ENCODE measurements around the gene CXXC5.

The CXXC5 gene

DNA sequence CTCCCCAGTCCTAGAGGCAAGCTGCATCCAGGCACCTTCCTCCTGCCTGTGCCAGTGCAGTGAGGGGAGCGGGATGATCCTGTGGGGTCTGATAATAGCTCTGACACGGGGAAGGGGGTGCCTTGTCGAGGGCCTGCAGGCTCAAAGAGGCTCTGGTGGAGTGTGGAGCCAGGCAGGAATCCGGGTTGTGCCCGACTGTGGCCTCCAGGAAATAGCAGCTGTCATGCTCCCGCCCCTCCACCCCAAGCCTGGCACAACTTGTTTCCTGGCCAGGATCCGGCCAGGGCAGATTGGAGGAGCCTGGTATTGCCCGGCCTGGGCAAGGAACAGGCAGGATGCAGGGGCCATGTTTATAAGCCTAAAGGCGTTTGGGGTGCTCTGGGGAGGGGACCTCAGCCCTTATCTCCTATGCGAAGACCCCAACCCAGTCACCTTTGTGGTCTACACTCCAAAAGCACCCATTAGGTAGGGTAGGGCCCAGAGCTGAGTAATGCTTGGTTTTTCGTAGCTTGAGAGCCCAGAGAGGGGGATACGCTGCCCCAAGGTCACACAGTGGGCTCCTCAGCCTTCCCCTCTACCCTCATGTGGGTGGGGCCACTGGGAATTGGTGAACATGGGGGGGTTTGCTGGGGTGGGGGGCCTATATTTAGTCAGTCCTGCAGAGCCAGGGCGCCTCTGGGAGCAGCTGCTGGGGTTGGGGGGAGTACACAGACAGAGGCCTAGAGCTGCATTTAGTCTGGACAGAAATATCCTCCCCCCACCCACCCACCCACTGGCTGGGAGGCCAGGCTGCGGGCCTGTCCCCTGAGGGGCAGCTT lies 12.2 kb downstream of the CXXC5 start:
- TF ChIP-seq, protein P1, sequence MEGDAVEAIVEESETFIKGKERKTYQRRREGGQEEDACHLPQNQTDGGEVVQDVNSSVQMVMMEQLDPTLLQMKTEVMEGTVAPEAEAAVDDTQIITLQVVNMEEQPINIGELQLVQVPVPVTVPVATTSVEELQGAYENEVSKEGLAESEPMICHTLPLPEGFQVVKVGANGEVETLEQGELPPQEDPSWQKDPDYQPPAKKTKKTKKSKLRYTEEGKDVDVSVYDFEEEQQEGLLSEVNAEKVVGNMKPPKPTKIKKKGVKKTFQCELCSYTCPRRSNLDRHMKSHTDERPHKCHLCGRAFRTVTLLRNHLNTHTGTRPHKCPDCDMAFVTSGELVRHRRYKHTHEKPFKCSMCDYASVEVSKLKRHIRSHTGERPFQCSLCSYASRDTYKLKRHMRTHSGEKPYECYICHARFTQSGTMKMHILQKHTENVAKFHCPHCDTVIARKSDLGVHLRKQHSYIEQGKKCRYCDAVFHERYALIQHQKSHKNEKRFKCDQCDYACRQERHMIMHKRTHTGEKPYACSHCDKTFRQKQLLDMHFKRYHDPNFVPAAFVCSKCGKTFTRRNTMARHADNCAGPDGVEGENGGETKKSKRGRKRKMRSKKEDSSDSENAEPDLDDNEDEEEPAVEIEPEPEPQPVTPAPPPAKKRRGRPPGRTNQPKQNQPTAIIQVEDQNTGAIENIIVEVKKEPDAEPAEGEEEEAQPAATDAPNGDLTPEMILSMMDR (conservative IDR thresholded peaks at IDR 0.05; ENCODE audit: low read depth, low read length) = no peak
- Histone ChIP-seq H3K79me2 (ENCODE audit: insufficient read depth, low read depth) (peaks cover 96% of the 10 kb centered on the region), H4K20me1 (ENCODE audit: insufficient read depth) (peaks cover 42% of the 10 kb centered on the region; the same call in 1 of the 2 replicates), H3K4me3 (IDR thresholded peaks at IDR 0.05; ENCODE audit: insufficient read depth, low read depth, low read length) (no peak overlapping the region), H3K4me2 (no peak overlapping the region), H3K4me1 (ENCODE audit: low read depth, poor library complexity, severe bottlenecking) (peaks cover 58% of the 10 kb centered on the region), H3K27me3 (ENCODE audit: insufficient read depth, low read depth) (no peaks in the 10 kb centered on the region), H3K27ac (no peak overlapping the region), H3K9ac (no peak overlapping the region), H2AFZ (ENCODE audit: low read depth) (no peak overlapping the region), H3K36me3 (ENCODE audit: insufficient read depth) (no peaks in the 10 kb centered on the region)

DNA sequence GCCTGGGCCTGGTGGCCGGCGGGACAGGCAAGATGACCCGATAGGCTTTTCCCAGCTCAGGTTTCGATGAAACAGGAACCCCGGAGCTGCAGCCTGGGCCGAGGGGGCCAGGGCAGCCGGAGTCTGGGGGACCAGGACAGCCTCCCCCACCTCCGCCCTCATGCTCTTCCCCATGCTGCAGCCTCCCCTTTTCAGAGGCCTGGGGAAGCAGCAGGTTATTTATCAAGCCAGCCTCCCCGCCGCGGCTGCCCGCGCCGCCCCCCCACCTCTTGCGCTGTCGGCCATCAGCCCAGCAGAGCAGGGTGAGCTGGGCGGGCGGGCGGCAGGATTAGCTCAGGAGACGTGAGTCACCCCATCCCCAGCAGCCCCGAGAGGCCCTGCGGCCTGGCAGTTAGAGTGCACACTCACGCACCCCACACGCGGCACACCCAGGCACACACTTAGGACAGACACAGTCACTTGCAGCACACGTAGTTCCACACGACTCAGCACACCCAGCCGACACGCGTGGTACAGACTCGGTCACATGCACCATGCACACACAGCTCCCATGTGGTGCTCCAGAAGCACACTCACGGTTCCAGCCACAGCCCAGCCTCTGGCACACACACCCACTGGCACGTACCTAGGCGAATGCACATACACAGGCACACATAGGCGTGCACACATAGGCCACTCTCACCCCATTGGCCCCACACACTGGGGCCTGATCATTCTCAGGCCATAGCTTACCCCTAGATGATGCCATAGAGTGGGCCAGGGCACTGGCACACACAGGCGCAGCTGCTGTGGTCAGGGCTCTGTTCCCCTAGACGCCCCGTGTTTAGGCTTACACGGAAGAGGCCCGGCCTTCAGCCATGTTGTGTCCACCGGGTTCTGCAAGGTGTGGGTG lies 13.0 kb downstream of the CXXC5 start:
- Histone ChIP-seq H3K36me3 (ENCODE audit: insufficient read depth) (no peaks in the 10 kb centered on the region), H3K4me2 (no peak overlapping the region), H2AFZ (ENCODE audit: low read depth) (no peak overlapping the region), H3K4me1 (ENCODE audit: low read depth, poor library complexity, severe bottlenecking) (peaks cover 66% of the 10 kb centered on the region), H4K20me1 (ENCODE audit: insufficient read depth) (peaks cover 35% of the 10 kb centered on the region; the same call in 1 of the 2 replicates), H3K27ac (no peak overlapping the region; the same call in 1 of the 2 replicates), H3K27me3 (ENCODE audit: insufficient read depth, low read depth) (no peaks in the 10 kb centered on the region), H3K79me2 (ENCODE audit: insufficient read depth, low read depth) (peaks cover 96% of the 10 kb centered on the region), H3K9ac (no peak overlapping the region), H3K4me3 (IDR thresholded peaks at IDR 0.05; ENCODE audit: insufficient read depth, low read depth, low read length) (no peak overlapping the region)
- TF ChIP-seq, protein P1 (conservative IDR thresholded peaks at IDR 0.05; ENCODE audit: low read depth, low read length) = no peak

DNA sequence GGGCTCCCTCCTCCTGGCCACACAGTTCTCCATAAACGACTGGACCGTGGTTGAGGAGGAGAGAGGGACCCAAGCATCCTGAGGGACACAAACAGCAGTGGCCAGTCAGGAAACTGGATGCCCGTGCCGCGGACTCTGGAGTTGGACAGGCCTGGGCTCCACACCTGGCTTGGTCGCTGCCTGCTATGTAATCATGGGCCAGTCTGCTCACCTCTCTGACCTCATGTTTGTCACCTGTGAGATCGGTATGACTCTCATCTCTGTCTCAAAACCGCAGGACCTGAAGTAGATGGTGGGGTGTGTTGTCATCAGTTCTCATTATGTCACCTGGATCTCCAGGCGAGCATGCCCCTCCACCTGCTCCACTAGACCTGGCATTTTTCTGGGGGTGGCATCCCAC lies 14.5 kb downstream of the CXXC5 start:
- no peaks in the 10 kb centered on the region for H3K27me3 ChIP-seq (ENCODE audit: insufficient read depth, low read depth)
- no peak overlapping the region for H3K4me3 ChIP-seq (IDR thresholded peaks at IDR 0.05; ENCODE audit: insufficient read depth, low read depth, low read length)
- H3K4me1 ChIP-seq (ENCODE audit: low read depth, poor library complexity, severe bottlenecking) = peaks cover 67% of the 10 kb centered on the region
- TF ChIP-seq, protein P1 (conservative IDR thresholded peaks at IDR 0.05; ENCODE audit: low read depth, low read length) = no peak
- H3K9ac ChIP-seq = no peak overlapping the region
- peaks cover 96% of the 10 kb centered on the region for H3K79me2 ChIP-seq (ENCODE audit: insufficient read depth, low read depth)
- no peak overlapping the region for H3K4me2 ChIP-seq
- H3K36me3 ChIP-seq (ENCODE audit: insufficient read depth) = no peaks in the 10 kb centered on the region
- H2AFZ ChIP-seq (ENCODE audit: low read depth) = no peak overlapping the region
- H4K20me1 ChIP-seq (ENCODE audit: insufficient read depth) = peaks cover 23% of the 10 kb centered on the region; the same call in 1 of the 2 replicates
- no peak overlapping the region for H3K27ac ChIP-seq

DNA sequence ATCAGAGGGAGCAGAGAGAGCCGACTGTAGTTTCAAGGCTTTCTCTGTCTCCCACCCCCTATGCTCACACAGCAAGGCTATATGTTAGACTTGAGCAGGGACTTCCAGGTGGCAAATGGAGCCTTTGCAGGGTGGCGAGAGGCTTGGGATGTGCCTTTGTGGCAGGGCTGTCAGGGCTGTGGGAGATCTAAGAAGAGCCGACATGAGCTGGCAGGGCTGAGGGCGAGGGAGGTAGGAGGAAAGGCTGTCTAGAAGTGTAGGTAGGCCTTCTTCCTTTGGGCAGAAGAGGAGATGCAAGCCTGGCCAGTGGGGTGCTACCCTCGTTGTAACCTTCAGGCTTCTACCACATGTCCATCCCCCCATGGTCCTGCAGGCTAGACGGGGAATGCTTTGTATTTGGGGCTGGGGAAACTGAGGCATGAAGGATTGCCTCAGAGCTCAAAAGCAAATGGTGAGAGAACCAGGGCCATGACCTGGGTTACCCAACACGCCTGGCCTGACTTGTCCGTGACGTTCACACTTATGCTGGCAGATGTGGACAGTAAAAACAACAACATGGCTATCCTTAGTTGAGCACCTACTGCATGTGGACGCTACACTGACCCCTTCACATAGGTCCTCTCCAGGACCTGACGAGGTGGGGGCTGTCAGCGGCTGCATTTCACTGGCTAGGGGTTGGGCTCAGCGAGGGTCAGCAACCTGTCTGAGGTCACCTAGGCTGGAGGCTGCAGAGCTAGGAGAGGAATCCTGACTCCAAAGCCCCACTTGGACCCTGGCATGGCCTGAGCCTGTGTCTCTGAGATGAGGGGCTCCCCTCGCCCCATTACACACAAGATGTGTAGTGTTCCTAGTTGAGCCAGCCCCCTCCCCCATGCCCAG lies 15.3 kb downstream of the CXXC5 start:
- no peaks in the 10 kb centered on the region for H3K27me3 ChIP-seq (ENCODE audit: insufficient read depth, low read depth)
- no peaks in the 10 kb centered on the region for H3K36me3 ChIP-seq (ENCODE audit: insufficient read depth)
- H3K4me3 ChIP-seq (IDR thresholded peaks at IDR 0.05; ENCODE audit: insufficient read depth, low read depth, low read length) = no peak overlapping the region
- no peak overlapping the region for H2AFZ ChIP-seq (ENCODE audit: low read depth)
- H3K4me1 ChIP-seq (ENCODE audit: low read depth, poor library complexity, severe bottlenecking) = peaks cover 65% of the 10 kb centered on the region
- H3K79me2 ChIP-seq (ENCODE audit: insufficient read depth, low read depth) = peaks cover 97% of the 10 kb centered on the region
- H3K4me2 ChIP-seq = no peak overlapping the region
- H3K27ac ChIP-seq = no peak overlapping the region; the same call in 1 of the 2 replicates
- H3K9ac ChIP-seq = no peak overlapping the region
- TF ChIP-seq, protein P1 (conservative IDR thresholded peaks at IDR 0.05; ENCODE audit: low read depth, low read length) = no peak
- peaks cover 23% of the 10 kb centered on the region; the same call in 1 of the 2 replicates for H4K20me1 ChIP-seq (ENCODE audit: insufficient read depth)

Data from KMS-11 (cell line).